DOHH2 (cell line): Measurements from ENCODE around the gene LUC7L3.

ENCODE experiments used
- H3F3A ChIP-seq: fragments of 200-600 bp; sonication (generic), shearing (Covaris generic); 2 replicates; pipeline ENCODE4 v1.6.0; 2016; ENCODE audit warnings: antibody characterized with exemption, mild to moderate bottlenecking; ENCODE audit not compliant: control insufficient read depth, insufficient read depth
- H3K27ac ChIP-seq: fragments of 200-600 bp; sonication (generic); 2 replicates; pipeline ENCODE4 v1.5.1; 2014; ENCODE audit warnings: low read depth, mild to moderate bottlenecking, low read length, moderate library complexity
- H3K27me3 ChIP-seq: fragments of 200-600 bp; sonication (generic); 2 replicates; pipeline ENCODE4 v1.6.1; 2014; ENCODE audit warnings: mild to moderate bottlenecking, low read length, mixed read lengths; ENCODE audit not compliant: control insufficient read depth
- H3K36me3 ChIP-seq: fragments of 200-600 bp; sonication (generic); 2 replicates; pipeline ENCODE4 v1.6.1; 2014; ENCODE audit warnings: mild to moderate bottlenecking, low read length, moderate library complexity, mixed read lengths; ENCODE audit not compliant: control insufficient read depth
- H3K4me1 ChIP-seq: fragments of 200-600 bp; sonication (generic); 2 replicates; pipeline ENCODE4 v1.6.1; 2014; ENCODE audit warnings: mild to moderate bottlenecking, low read length, mixed read lengths; ENCODE audit not compliant: control insufficient read depth
- H3K4me2 ChIP-seq: fragments of 200-600 bp; sonication (generic); 2 replicates; pipeline ENCODE4 v1.6.0; 2014; ENCODE audit warnings: mild to moderate bottlenecking, low read length, moderate library complexity
- H3K4me3 ChIP-seq: fragments of 200-600 bp; sonication (generic); 2 replicates; pipeline ENCODE4 v1.5.1; 2014; ENCODE audit warnings: mild to moderate bottlenecking, low read length, mixed read lengths
- H3K79me2 ChIP-seq: fragments of 200-600 bp; sonication (generic); 2 replicates; pipeline ENCODE4 v1.6.1; 2014; ENCODE audit warnings: mild to moderate bottlenecking, low read length, mixed read lengths; ENCODE audit not compliant: control insufficient read depth
- H3K9me2 ChIP-seq: fragments of 200-600 bp; sonication (generic); replicated peaks from 2 replicates; pipeline ENCODE4 v1.6.1; 2014; ENCODE audit warnings: mild to moderate bottlenecking, low read length, mixed read lengths; ENCODE audit not compliant: control insufficient read depth
- H3K9me3 ChIP-seq: fragments of 200-600 bp; sonication (generic); 2 replicates; pipeline ENCODE4 v1.6.1; 2014; ENCODE audit warnings: antibody characterized with exemption, low read length, mixed read lengths; ENCODE audit not compliant: control insufficient read depth, insufficient read depth
- H4K20me1 ChIP-seq: fragments of 200-600 bp; sonication (generic); 2 replicates; pipeline ENCODE4 v1.6.0; 2014; ENCODE audit warnings: low read depth, mild to moderate bottlenecking, antibody characterized with exemption, low read length, moderate library complexity; ENCODE audit not compliant: control insufficient read depth, insufficient read depth
- EZH2phosphoT487 ChIP-seq: fragments of 200-600 bp; sonication (generic); IDR thresholded peaks from 2 replicates; pipeline ENCODE4 v1.6.1; 2017; ENCODE audit warnings: borderline replicate concordance, mild to moderate bottlenecking, antibody characterized with exemption, low read length, moderate library complexity, mixed read lengths
- TF ChIP-seq, protein P1 (sequence below): fragments of 200-600 bp; sonication (generic); IDR thresholded peaks from one replicate; pipeline ENCODE4 v1.5.1; 2014; ENCODE audit warnings: antibody characterized with exemption, mild to moderate bottlenecking, low read depth, low read length; ENCODE audit not compliant: poor library complexity, severe bottlenecking

The LUC7L3 gene

GRCh38 chr17:50710025-50710424, 9.4 kb upstream of the LUC7L3 start:
- TF ChIP-seq, protein P1, sequence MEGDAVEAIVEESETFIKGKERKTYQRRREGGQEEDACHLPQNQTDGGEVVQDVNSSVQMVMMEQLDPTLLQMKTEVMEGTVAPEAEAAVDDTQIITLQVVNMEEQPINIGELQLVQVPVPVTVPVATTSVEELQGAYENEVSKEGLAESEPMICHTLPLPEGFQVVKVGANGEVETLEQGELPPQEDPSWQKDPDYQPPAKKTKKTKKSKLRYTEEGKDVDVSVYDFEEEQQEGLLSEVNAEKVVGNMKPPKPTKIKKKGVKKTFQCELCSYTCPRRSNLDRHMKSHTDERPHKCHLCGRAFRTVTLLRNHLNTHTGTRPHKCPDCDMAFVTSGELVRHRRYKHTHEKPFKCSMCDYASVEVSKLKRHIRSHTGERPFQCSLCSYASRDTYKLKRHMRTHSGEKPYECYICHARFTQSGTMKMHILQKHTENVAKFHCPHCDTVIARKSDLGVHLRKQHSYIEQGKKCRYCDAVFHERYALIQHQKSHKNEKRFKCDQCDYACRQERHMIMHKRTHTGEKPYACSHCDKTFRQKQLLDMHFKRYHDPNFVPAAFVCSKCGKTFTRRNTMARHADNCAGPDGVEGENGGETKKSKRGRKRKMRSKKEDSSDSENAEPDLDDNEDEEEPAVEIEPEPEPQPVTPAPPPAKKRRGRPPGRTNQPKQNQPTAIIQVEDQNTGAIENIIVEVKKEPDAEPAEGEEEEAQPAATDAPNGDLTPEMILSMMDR = no peak
- no peak for TF ChIP-seq EZH2phosphoT487
- Histone ChIP-seq H3K9me2 (no peaks in the 10 kb centered on the region), H3K79me2 (peaks cover 40% of the 10 kb centered on the region), H3K36me3 (peaks cover 13% of the 10 kb centered on the region), H4K20me1 (no peaks in the 10 kb centered on the region), H3K27me3 (no peaks in the 10 kb centered on the region), H3K4me1 (peaks cover 38% of the 10 kb centered on the region), H3K4me2 (peak overlapping the region; percentile 23; the same call in 1 of the 2 replicates), H3K27ac (no peak overlapping the region), H3K4me3 (no peak overlapping the region), H3K9me3 (no peaks in the 10 kb centered on the region), H3F3A (peaks cover 10% of the 10 kb centered on the region)

DNA sequence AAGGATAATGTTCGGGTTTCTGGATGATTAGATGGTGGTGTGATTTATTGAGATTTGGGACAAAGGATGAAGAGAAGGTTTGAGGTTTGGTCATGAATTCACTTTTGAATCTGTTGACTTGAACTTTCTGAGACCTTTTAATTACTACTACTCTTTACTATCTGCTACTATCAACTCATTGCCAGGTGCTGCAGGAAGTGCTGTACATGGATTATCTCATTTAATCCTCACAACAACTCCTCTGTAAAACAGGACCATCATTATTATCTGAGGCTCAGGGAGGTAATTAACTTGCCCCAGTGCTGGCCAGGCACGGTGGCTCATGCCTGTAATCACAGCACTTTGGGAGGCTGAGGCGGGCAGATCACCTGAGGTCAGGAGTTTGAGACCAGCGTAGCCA, 8.8 kb upstream of the LUC7L3 start:
- H3K36me3 ChIP-seq = peaks cover 7% of the 10 kb centered on the region
- H3K27ac ChIP-seq = no peak overlapping the region
- H3F3A ChIP-seq = peaks cover 10% of the 10 kb centered on the region
- no peaks in the 10 kb centered on the region for H3K9me3 ChIP-seq
- H3K27me3 ChIP-seq = no peaks in the 10 kb centered on the region
- H3K4me1 ChIP-seq = peaks cover 37% of the 10 kb centered on the region
- H3K79me2 ChIP-seq = peaks cover 34% of the 10 kb centered on the region
- no peaks in the 10 kb centered on the region for H3K9me2 ChIP-seq
- no peak overlapping the region for H3K4me3 ChIP-seq
- no peaks in the 10 kb centered on the region for H4K20me1 ChIP-seq
- no peak for TF ChIP-seq EZH2phosphoT487
- TF ChIP-seq, protein P1 = no peak
- no peak overlapping the region for H3K4me2 ChIP-seq

GRCh38 chr17:50712641-50713040, 6.8 kb upstream of the LUC7L3 start:
- H3K27me3 ChIP-seq = no peaks in the 10 kb centered on the region
- H3K9me3 ChIP-seq = no peaks in the 10 kb centered on the region
- H3K4me3 ChIP-seq = no peak overlapping the region
- TF ChIP-seq, protein P1 = no peak
- no peak for TF ChIP-seq EZH2phosphoT487
- H3K79me2 ChIP-seq = peaks cover 15% of the 10 kb centered on the region
- H3K4me1 ChIP-seq = peaks cover 28% of the 10 kb centered on the region
- peaks cover 10% of the 10 kb centered on the region for H3F3A ChIP-seq
- H3K4me2 ChIP-seq = no peak overlapping the region
- H4K20me1 ChIP-seq = no peaks in the 10 kb centered on the region
- no peaks in the 10 kb centered on the region for H3K36me3 ChIP-seq
- no peak overlapping the region for H3K27ac ChIP-seq
- H3K9me2 ChIP-seq = no peaks in the 10 kb centered on the region
